ENCODE data around the gene TIGAR.

GRCh38 chr12:4322726-4323125 is 1.7 kb downstream of the TIGAR start:
- no peak for TF ChIP-seq BCL3 (IDR thresholded peaks at IDR 0.05)
- TF ChIP-seq POLR2A (IDR thresholded peaks at IDR 0.05; ENCODE audit: low read length): no peak

Measured in A549 (cell line).